OCI-LY1 (cell line): ENCODE data around the gene KCNH4.
A peak's percentile ranks its signal among the peaks of the same experiment; 100 is the strongest.

Experiments used
- H2AFZ ChIP-seq: fragments of 200-600 bp; sonication (generic), shearing (Covaris generic); 2 replicates; pipeline ENCODE4 v1.6.0; 2014; ENCODE audit warnings: antibody characterized with exemption, mild to moderate bottlenecking, low read length
- H3F3A ChIP-seq: fragments of 200-600 bp; sonication (generic), shearing (Covaris generic); 2 replicates; pipeline ENCODE4 v1.6.0; 2014; ENCODE audit warnings: mild to moderate bottlenecking, antibody characterized with exemption, low read length, moderate library complexity; ENCODE audit not compliant: insufficient read depth
- H3K27ac ChIP-seq: fragments of 200-600 bp; sonication (generic); 2 replicates; pipeline ENCODE4 v1.5.1; 2014; ENCODE audit warnings: low read length, mixed run types, mild to moderate bottlenecking, low read depth; ENCODE audit not compliant: poor library complexity, severe bottlenecking
- H3K27me3 ChIP-seq: fragments of 200-600 bp; sonication (generic); 2 replicates; pipeline ENCODE4 v1.6.0; 2014; ENCODE audit warnings: antibody characterized with exemption, mild to moderate bottlenecking, low read length, moderate library complexity; ENCODE audit not compliant: insufficient read depth
- H3K36me3 ChIP-seq: fragments of 200-600 bp; sonication (generic); 2 replicates; pipeline ENCODE4 v1.6.1; 2014; ENCODE audit warnings: mild to moderate bottlenecking, antibody characterized with exemption, low read length, moderate library complexity, mixed read lengths; ENCODE audit not compliant: insufficient read depth
- H3K4me1 ChIP-seq: fragments of 200-600 bp; sonication (generic); 2 replicates; pipeline ENCODE4 v1.5.1; 2014; ENCODE audit warnings: mild to moderate bottlenecking, low read length, moderate library complexity; ENCODE audit not compliant: insufficient read depth, severe bottlenecking
- H3K4me2 ChIP-seq: fragments of 200-600 bp; sonication (generic), shearing (Covaris generic); 2 replicates; pipeline ENCODE4 v1.6.1; 2014; ENCODE audit warnings: low read length
- H3K4me3 ChIP-seq: fragments of 200-600 bp; sonication (generic); 2 replicates; pipeline ENCODE4 v1.5.1; 2014; ENCODE audit warnings: low read length, low read depth, mild to moderate bottlenecking, mixed read lengths; ENCODE audit not compliant: poor library complexity, severe bottlenecking
- H3K79me2 ChIP-seq: fragments of 200-600 bp; shearing (Covaris generic); 2 replicates; pipeline ENCODE4 v1.6.1; 2016; ENCODE audit warnings: mixed run types, low read length, mixed read lengths; ENCODE audit not compliant: insufficient read depth
- H3K9ac ChIP-seq: fragments of 200-600 bp; sonication (generic), shearing (Covaris generic); 2 replicates; pipeline ENCODE4 v1.6.1; 2014; ENCODE audit warnings: mild to moderate bottlenecking, low read length, mixed read lengths
- H3K9me2 ChIP-seq: fragments of 200-600 bp; sonication (generic), shearing (Covaris generic); 2 replicates; pipeline ENCODE4 v1.6.1; 2014; ENCODE audit warnings: low read depth, mild to moderate bottlenecking, low read length, mixed read lengths
- H3K9me3 ChIP-seq: fragments of 200-600 bp; shearing (Covaris generic); 2 replicates; pipeline ENCODE4 v1.6.1; 2014; ENCODE audit warnings: low read length, mixed read lengths
- H4K20me1 ChIP-seq: fragments of 200-600 bp; sonication (generic), shearing (Covaris generic); 2 replicates; pipeline ENCODE4 v1.6.0; 2016; ENCODE audit warnings: mild to moderate bottlenecking, low read length; ENCODE audit not compliant: insufficient read depth
- EZH2 ChIP-seq: fragments of 200-600 bp; sonication (generic), shearing (Covaris generic); IDR thresholded peaks from 2 replicates; pipeline ENCODE4 v1.8.0; 2017; ENCODE audit warnings: borderline replicate concordance, mixed run types, mild to moderate bottlenecking, antibody characterized with exemption, low read length, moderate library complexity, mixed read lengths
- TF ChIP-seq, protein P1 (sequence below): fragments of 200-600 bp; sonication (generic), shearing (Covaris generic); IDR thresholded peaks from 2 replicates; pipeline ENCODE4 v1.5.1; 2017; ENCODE audit warnings: mild to moderate bottlenecking, antibody characterized with exemption, low read length, moderate library complexity, mixed read lengths

Gene KCNH4

GRCh38 chr17:42132941-42133340 lies 48.0 kb downstream of the KCNH4 start:
- H3K27me3 ChIP-seq: no peaks in the 10 kb centered on the region
- no peaks in the 10 kb centered on the region for H3K9me3 ChIP-seq
- peak overlapping the region; percentile 32 for H3K4me3 ChIP-seq
- peaks cover 20% of the 10 kb centered on the region; the same call in 1 of the 2 replicates for H3F3A ChIP-seq
- H3K27ac ChIP-seq: peak overlapping the region; percentile 98
- no peak overlapping the region for H2AFZ ChIP-seq
- no peaks in the 10 kb centered on the region for H4K20me1 ChIP-seq
- H3K36me3 ChIP-seq: peaks cover 25% of the 10 kb centered on the region
- peak overlapping the region; percentile 49 for H3K9ac ChIP-seq
- H3K79me2 ChIP-seq: peaks cover 16% of the 10 kb centered on the region
- no peaks in the 10 kb centered on the region for H3K9me2 ChIP-seq
- TF ChIP-seq, protein P1, sequence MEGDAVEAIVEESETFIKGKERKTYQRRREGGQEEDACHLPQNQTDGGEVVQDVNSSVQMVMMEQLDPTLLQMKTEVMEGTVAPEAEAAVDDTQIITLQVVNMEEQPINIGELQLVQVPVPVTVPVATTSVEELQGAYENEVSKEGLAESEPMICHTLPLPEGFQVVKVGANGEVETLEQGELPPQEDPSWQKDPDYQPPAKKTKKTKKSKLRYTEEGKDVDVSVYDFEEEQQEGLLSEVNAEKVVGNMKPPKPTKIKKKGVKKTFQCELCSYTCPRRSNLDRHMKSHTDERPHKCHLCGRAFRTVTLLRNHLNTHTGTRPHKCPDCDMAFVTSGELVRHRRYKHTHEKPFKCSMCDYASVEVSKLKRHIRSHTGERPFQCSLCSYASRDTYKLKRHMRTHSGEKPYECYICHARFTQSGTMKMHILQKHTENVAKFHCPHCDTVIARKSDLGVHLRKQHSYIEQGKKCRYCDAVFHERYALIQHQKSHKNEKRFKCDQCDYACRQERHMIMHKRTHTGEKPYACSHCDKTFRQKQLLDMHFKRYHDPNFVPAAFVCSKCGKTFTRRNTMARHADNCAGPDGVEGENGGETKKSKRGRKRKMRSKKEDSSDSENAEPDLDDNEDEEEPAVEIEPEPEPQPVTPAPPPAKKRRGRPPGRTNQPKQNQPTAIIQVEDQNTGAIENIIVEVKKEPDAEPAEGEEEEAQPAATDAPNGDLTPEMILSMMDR: no peak
- no peak for TF ChIP-seq EZH2
- H3K4me1 ChIP-seq: peaks cover 74% of the 10 kb centered on the region
- H3K4me2 ChIP-seq: peak overlapping the region; percentile 61

DNA sequence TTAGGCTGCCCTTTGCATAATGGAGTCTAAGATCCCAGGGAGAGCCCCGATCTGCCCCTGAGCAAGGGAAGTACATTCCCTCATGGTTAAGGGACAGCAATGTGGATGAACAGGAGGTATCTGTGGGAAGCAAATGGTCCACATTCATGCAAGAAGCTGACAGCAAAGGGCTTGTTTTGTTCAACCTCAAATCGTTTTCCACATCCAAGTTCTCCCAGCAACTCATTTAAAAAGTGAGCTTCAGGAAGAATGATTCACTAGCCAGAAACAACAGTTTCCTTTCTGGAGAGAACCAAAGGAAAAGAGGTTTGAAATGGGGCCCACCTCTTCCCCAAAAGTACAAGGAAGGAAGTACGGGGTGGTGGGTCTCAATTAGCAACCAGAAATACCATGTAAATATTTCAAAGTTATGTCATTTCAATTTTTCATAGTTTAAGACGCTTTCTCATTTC lies 48.9 kb downstream of the KCNH4 start:
- Histone ChIP-seq H2AFZ (no peak overlapping the region), H3K79me2 (peaks cover 10% of the 10 kb centered on the region), H3K9me2 (no peaks in the 10 kb centered on the region), H3K4me3 (peak overlapping the region; percentile 32), H3K9me3 (no peaks in the 10 kb centered on the region), H3K4me2 (peak overlapping the region; percentile 61; the same call in 1 of the 2 replicates), H3K36me3 (peaks cover 34% of the 10 kb centered on the region), H3K9ac (peak overlapping the region; percentile 49; the same call in 1 of the 2 replicates), H3K4me1 (peaks cover 64% of the 10 kb centered on the region), H3F3A (peaks cover 23% of the 10 kb centered on the region; the same call in 1 of the 2 replicates), H3K27me3 (no peaks in the 10 kb centered on the region), H4K20me1 (no peaks in the 10 kb centered on the region), H3K27ac (peak overlapping the region; percentile 98)
- TF ChIP-seq EZH2: no peak
- TF ChIP-seq, protein P1: no peak

DNA sequence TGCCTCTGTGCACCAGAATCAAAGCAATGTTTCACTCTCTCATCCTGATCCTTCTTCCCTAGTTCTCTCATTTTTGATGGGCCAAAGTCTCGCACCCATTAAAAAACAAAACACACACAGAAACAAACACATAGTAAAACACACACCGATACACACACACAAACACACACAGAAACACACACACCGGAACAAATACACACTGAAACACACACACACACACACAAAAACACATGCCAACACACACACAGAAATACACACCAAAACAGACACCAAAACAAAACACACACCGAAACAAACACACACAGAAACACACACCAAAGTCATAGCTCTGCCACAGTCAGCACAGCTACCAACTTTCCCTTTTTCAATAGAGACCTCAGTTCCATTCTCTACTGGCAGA lies 49.7 kb downstream of the KCNH4 start:
- no peak for TF ChIP-seq EZH2
- TF ChIP-seq, protein P1: no peak
- Histone ChIP-seq H3K4me2 (peak overlapping the region; percentile 61; the same call in 1 of the 2 replicates), H2AFZ (no peak overlapping the region)

More for the DNA sequence above, 49.7 kb downstream of the KCNH4 start:
- Histone ChIP-seq H3K4me1 (peaks cover 57% of the 10 kb centered on the region), H3K9me2 (no peaks in the 10 kb centered on the region), H3K4me3 (no peak overlapping the region), H3K27me3 (no peaks in the 10 kb centered on the region), H3K36me3 (peaks cover 39% of the 10 kb centered on the region), H3K79me2 (peaks cover 10% of the 10 kb centered on the region), H3K9ac (peak overlapping the region; percentile 49; the same call in 1 of the 2 replicates), H4K20me1 (no peaks in the 10 kb centered on the region), H3K9me3 (no peaks in the 10 kb centered on the region), H3K27ac (peak overlapping the region; percentile 98), H3F3A (peaks cover 24% of the 10 kb centered on the region; the same call in 1 of the 2 replicates)
